Measurements from ENCODE around the gene FRS2.

The FRS2 gene

DNA sequence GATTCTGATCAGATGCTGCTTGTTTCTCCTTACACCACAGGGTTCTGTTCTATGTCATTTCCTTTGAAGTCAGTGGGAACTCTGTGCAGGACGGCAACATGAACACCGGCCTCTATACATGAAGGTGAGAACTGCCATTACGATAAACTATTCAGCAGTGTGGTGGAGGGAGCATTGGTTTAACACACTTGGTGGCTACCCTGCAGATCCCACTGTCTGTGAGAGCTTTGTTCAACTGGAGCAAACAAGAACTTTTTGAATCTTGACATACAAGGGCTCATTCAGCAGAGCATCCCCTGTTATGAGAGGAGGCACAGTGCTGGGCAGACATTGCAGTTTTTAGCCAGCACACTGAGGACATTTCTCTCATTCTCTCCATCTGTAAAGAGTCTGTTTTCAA, 10.7 kb upstream of the FRS2 start:
- in situ Hi-C loops (cut with MboI; ENCODE audit: low sequenced_read_pairs), result no loop called here

DNA sequence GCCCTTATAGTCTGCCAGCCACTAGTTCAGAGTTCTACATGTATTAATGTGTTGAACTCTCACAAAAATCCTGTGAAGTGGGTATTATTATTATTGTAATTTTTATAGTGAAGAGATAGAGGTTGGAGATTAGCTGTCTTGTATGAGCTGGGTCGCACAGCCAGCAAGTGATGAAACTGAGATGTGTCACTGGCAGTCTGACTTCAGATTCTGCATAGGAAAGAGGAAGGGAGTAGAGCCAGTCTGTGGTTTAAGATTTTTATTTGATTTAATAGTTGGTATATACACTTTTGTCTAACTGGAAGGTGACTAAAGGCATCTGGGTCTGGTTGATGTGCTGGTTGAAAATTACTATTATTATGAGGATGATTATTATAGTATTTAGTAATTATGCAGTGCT, 5.8 kb upstream of the FRS2 start:
- in situ Hi-C loops (cut with MboI; ENCODE audit: low sequenced_read_pairs), result no loop called here

DNA sequence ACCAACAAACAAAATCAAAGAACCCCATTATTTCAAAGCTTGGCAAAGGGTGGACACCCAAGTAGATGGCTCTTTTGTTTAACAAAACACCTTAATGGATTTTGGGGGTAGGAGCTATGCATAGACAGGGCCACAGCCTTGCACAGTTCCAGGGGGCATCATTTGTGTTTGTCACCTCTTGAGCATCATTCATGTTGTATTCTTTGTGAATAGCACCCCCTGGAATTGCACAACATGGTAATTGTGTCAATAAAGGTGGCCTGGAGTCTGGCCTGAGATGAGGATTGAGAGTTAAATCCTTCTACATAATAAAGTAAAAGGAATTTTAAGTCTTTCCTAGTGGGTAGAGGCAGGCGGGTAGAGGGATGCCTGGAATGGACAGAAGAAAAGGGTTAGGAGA, 3.3 kb upstream of the FRS2 start:
- in situ Hi-C loops (cut with MboI; ENCODE audit: low sequenced_read_pairs), result no loop called here

DNA sequence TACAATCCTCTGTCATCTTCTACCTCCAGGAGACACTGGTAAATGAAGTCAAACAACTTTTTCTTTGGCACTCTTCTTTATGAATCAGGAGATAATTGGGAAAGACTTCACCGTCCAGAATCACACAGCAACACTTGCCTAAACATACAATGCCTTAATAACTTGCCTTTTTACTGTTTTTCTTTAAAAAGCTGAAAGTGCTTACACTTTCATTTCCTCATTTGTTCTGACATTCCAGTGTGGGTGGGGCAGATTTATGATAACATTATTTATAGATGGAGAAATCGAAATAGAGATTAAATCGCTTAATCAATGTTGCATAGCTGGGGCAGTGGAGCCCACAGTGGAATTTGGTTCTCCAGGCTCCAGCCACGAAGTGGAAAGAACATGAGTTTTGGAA, 2.8 kb upstream of the FRS2 start:
- in situ Hi-C loops (cut with MboI; ENCODE audit: low sequenced_read_pairs), result no loop called here

DNA sequence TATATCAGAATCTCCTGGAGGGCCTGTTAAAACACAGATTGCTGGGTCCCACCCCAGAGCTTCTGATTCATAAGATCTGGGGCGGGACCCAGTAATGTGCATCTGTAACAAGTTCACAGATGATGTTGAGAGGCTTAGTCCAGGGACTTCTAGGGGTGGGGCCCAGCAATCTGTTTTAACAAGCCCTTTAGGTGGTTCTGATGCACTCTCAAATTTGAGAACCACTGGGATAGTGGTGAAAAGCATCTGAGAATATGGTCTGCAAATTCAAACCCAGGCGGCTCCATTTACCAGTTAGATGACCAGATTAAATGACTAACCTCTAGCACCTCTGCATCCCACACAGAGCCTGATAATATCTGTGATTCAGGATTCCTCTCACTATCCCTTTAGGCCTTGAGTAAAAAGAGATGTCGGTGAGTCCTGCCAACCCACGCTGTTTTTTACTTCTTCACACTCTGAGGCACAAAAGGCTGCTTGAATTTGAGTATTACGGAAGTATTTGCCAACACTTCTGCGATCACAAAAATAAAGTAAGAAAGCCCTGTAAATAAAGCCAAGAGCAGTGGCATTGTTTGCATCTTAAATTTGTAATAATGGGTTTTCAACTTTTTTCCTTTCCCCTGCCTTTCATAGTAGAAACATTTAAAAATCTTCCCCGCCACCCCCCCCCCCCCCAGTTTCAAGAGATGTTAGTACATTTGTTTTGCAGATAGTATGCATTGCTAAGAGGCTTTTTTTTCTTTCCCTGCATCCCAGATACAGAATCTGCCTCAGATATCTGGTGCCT, 1.8 kb upstream of the FRS2 start:
- in situ Hi-C loops (cut with MboI; ENCODE audit: low sequenced_read_pairs), result no loop called here

DNA sequence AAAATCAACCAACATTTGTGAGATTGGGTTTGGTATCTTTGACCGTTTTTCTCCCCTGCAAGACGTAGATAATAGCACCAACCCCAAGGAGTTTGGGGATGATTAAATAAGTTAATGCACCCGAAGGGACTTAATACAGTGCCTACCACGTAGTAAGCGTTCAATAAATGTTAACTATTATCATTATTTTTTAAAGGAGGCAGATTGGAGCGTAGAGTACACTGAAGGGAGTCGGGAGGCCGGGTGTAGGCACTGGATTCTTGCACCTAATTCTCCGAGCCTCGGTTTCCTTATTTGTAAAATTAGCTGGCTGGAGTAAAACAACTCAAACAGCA, 367 bp upstream of the FRS2 start:
- in situ Hi-C loops (cut with MboI; ENCODE audit: low sequenced_read_pairs), result no loop called here

DNA sequence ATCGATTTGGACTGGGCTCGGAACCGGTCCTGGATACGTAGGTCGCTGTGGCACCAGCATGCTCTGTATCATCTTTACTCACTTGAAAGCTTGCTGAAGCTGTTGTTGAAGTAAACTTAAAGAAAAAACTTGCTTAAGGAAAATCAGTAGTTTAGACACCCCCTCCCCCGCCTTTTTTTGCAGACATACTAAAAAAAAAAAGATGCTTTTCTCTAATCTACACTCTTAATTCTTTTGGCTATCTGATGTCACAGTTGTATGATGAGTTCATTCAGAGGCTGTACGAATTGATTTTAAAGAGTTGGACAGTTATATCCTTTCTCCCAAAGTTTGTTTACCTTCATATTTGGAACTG, 865 bp downstream of the FRS2 start:
- in situ Hi-C loops (cut with MboI; ENCODE audit: low sequenced_read_pairs), result no loop called here

DNA sequence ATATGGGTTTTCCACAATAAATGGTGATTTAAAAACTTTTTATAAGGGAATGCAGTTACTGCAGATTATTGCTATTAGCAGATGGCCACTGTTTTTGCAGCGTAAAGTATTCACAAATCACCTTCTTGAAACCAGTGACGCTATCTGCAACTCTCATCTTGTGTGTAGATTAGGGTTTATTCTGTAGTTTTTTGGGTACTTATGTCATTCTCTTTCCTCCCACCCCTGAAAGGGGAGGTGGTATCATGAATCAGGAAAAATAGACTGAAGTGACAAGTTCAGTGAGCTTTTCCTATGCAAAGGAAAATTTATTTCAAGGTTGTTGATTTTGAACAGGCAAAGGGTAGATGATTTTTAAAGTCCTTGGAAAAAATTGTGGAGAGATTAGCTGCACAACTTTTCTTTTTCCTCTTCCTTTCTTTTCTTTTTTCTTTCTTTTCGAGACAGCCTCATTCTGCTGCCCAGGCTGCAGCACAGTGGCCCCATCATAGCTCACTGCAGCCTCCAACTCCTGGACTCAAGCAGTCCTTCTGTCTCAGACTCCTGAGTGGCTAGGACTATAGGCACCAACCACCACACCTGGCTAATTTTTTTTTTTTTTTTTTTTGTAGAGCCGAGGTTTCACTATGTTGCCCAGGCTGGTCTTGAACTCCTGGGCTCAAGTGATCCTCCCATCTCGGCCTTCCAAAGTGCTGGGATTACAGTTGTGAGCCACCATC, 1.6 kb downstream of the FRS2 start:
- in situ Hi-C loops (cut with MboI; ENCODE audit: low sequenced_read_pairs), result no loop called here

DNA sequence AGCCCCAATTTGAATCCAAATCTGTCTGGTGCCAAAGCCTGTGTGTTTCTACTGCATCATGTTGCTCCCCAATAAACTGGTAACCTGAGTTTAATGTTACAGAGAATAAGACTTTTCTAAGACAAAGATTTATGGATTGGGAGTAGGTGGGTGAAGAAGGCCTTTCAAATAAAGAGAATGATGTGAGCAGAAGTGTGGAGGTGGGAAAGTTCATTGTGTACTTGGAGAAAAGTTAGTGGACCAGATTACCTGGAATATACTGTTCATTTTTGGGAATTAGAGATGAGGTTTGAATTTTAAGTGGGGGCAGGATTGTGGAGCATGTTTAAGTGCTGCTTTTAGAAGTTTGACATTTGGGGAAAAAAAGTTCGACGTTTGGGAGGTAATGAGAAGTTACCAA, 3.1 kb downstream of the FRS2 start:
- in situ Hi-C loops (cut with MboI; ENCODE audit: low sequenced_read_pairs), result no loop called here

DNA sequence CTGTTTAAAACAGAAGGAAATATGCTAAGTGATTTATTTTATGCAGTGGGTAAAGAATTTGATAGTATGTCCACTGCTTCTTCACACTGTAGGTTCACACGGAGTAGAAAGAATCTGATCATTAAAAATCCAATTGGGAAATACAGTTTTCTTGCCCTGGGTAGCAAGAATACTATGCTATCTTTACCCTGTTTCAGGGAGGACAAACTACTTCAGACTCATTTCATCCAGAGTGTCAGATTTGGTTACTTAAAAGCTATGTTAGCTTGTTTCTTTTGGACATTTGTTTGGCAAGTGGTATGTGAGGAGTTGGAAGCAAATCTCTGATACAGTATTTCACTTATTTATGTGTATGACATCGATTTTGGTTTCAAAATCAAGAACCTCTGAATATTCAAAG, 4.3 kb downstream of the FRS2 start:
- in situ Hi-C loops (cut with MboI; ENCODE audit: low sequenced_read_pairs), result no loop called here

DNA sequence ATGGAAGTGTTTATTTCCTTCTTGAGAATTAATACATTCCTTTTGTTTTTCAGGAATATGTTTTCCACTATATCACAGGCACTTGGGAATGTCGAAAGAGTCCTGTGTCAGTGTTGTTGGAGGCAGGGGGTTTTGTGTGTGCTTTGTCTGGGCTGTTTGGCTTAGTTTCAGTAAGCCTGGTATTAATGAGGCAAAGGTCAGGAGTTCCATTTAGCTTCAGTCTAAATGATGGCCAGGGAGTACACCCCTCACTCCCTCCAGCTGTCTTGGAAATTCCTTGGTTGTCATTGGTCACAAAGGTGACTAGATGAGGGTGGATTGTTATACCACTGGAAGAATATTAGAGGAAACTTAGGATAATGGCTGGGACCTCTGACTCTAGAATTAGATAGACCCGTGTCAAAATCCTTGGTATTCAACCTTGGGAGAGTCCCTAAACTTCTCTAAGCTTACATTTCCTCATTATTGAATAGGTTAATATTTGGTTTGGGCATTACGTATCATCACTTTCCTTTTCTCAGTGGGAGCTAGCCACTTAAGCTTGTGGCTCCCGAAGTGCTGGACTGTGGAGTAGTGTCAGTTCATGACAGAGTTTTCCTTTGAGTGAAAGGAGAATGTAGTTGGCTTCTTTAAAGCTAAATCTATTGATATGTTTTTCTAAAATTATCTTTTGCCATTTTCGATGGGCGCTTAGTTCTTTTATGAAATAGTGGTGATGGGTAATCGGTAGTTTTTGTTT, 5.2 kb downstream of the FRS2 start:
- in situ Hi-C loops (cut with MboI; ENCODE audit: low sequenced_read_pairs), result no loop called here

DNA sequence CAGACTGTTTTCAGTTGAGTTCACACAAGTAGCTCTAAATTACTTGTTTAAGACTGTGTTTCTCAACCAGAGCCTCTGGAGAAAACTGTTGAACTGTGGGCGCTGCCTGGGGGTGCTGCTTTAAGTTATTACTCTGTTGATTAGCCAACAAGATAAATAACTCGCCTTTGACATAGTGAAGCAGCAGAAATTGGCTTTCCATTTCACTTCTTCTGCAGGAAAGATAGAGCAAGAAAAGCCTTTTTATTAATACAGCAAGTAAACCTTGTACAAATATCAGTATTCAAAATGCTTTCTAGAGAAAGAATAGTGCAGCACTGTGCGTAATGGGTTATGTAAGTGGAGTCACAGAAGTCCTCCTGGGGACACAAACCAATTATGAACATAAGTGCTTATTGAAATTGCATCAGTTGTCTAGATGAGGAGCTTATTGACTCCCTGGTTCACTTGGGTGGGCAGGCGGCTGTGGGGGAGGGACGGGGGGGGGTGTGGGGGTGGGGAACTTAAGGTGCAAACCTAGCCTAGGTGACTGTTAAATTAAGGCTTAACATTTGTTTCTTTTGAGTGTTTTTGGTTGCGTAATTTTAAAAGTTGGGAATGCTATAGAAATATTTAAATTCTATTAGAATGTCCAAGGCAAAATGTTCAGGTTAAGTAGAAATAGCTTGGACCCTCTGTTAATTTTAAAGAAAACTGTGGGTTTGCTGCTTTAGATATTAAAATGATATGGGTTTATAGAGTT, 6.3 kb downstream of the FRS2 start:
- in situ Hi-C loops (cut with MboI; ENCODE audit: low sequenced_read_pairs), result no loop called here

DNA sequence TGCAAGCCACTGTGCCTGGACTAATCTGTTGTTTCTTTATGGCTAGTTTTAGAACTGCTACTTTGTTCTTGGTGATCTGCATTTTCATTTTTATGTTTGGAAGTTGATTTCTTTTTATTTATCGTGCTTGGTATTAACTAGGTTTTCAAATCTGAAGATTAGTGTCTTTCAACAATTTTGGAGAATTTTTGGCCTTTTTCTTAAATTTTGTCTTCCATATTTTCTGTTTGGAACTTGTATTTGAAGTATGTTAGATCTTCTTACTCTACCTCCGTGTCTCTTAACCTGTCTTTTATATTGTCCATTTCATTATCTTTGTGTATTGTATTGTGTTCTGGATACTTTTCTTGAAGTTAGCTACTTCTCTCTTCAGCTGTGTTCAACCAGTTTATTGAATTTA, 9.5 kb downstream of the FRS2 start:
- in situ Hi-C loops (cut with MboI; ENCODE audit: low sequenced_read_pairs), result no loop called here

DNA sequence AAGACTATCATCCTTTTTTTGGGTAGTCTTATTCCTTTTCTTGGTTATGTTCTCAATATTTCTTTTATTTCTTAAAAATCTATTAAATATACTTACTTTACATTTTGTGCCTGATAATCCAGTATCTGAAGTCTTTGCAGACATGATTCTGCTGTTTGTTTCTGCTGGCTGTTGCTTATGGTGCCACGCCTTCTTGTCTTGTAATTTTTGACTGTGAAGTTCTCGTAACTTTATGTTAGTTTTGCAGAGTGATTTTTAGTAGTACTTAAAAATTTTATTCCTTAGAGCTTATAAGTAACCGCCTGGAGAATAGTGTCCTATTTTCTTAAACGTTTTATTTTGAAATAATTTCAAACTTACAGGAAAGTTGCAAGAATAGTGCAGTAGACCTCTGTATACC, 10.5 kb downstream of the FRS2 start:
- in situ Hi-C loops (cut with MboI; ENCODE audit: low sequenced_read_pairs), result no loop called here

DNA sequence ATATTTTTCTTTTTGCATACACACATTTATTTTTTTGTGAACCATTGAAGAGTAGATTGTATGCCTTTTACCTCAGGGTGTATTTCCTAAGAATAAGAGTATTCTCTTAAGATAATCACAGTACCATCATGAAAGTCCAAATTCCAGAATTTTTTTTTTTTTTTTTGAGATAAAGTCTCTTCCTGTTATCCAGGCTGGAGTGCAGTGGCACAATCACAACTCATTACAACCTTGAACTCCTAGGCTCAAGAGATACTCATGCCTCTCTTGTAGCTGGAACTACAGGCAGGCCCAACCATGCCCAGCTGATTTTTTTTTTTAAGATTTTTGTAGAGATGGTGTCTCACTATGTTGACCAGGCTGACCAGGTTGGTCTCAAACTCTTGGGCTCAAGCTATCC, 10.9 kb downstream of the FRS2 start:
- in situ Hi-C loops (cut with MboI; ENCODE audit: low sequenced_read_pairs), result no loop called here

DNA sequence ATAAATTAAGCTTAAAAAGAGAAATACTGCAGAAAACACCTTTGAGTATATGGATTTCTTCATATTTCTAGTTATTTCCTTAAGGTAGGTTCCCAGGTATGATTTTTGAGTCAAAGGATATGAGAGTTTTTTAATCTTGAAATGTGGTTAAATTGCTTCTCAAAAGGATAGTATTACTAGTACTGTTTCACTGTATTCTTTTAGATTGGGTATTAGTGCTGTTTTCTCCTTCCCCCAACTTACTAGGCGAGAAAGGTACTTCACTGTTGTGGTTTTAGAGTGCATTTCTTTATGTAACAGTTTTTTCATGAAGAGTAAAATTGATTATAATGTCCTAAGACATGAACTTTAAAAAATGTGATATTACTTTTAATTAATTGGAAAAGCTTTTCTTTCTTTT, 13.5 kb downstream of the FRS2 start:
- in situ Hi-C loops (cut with MboI; ENCODE audit: low sequenced_read_pairs), result no loop called here

DNA sequence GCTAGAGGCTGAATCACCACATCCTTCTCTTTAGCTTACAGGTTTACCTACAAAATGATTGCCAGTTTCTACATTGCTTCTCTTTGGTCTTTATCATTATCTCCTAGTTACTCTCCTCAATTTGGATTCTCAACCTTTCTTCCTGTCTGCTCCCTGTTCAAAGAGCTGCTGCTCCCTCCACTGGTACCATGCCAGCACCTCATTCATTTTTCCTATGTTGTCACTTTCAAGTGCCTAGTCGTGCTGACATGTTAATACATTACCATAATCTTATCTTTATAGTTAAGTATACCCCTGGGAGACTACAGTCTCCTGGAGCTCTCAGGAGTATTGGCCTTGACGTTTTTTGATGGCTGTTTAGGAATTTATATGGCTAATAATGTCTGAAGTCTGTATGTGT, 14.2 kb downstream of the FRS2 start:
- in situ Hi-C loops (cut with MboI; ENCODE audit: low sequenced_read_pairs), result no loop called here

DNA sequence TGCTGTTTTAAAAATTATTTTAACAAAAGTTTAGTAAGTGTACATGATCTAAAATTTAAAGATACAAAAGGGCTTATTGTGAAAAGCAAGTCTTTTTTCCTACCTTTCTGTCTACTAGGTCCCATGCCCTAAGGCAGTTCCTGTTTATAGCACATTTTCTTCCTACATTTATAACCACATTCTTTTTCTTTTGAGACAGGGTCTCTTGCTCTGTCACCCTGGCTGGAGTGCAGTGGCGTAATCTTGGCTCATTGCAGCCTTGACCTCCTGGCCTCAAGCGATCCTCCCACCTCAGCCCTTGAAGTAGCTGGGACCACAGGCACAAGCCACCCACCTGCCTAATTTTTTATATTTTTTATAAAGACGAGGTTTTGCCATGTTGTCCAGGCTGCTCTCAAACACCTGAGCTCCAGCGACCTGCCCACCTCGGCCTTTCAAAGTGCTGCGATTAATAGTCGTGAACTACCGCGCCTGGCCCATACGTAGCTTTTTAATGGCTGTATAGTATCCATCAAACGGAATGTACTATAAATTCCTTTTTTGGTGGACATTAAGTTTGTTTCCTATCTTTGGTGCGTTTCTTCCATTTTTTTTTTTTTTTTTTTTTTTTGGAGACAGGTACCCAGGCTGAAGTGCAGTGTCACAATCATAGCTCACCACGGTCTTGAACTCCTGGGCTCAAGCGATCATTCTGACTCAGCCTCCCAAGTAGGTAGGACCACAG, 20.9 kb downstream of the FRS2 start:
- in situ Hi-C loops (cut with MboI; ENCODE audit: low sequenced_read_pairs), result no loop called here

DNA sequence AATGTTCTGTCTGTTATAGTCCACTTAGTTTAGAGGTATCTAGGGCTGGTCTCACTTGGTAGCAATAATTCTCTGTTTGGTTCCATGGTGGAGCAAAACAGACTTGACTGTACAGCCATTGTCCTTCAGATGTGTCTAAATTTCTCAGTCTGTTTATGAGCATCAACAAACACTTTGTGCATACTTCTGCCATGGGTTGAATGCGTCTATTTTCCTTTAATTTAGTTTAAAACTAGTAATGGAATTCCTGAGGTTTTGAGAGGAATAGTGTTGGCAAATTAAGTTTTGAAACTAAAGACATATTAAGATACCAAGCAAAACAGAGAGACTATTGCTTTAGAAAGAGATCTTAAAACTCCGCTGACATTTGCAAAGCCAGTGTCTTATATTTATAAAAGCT, 22.6 kb downstream of the FRS2 start:
- in situ Hi-C loops (cut with MboI; ENCODE audit: low sequenced_read_pairs), result no loop called here

DNA sequence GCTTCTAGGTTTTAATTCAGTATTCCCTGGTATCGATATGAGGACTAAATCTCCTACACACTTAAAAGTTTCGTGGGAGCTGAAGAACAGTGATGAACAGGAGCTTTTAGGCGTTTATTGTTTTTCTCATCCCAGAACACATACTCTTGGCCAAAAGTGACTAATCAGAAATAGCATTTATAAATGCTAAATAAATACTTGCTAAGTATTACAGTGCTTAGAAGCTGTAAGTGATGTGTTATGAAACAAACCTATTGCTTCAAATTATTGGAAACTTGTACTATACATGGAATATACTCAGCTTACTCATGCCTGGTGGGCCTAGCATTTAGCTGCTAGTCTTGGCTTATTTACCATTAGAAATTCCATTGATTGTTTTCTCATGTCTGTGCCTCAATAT, 24.9 kb downstream of the FRS2 start:
- in situ Hi-C loops (cut with MboI; ENCODE audit: low sequenced_read_pairs), result no loop called here

All from HL-60/S4 (cell line).